Measurements from ENCODE around the gene ABHD17B.

The ABHD17B gene

DNA sequence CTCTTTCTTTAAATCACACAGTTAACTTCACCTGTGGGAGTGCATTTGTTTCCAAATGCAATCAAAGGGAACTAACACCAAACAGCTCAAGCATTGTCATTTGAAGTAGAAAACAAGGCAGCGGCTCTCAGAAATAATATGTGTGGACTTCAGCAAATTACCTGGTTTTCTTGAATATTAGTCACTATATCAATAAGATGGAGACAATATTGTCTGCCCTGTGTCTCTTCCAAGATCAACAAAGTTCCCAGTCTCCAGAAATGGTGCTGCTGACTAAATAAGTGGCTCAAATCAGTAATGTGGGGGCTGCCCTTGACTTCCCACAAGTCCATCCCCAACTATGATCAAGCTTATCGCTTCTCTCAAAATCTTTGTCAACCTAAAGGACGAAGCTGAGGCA lies 89.6 kb downstream of the ABHD17B start:
- no peak for DNase-seq (ENCODE audit: low read depth)
- H3K4me3 ChIP-seq (ENCODE audit: low read depth, low read length), result no peak overlapping the region
- in situ Hi-C loops (cut with HindIII; ENCODE audit: low sequenced_read_pairs), result no loop called here
- no peak for TF ChIP-seq CTCF (IDR thresholded peaks at IDR 0.05; ENCODE audit: low read depth, low read length, missing control alignments)

GRCh38 chr9:71820403-71820921 lies 90.5 kb downstream of the ABHD17B start:
- in situ Hi-C loops (cut with HindIII; ENCODE audit: low sequenced_read_pairs), result no loop called here
- TF ChIP-seq CTCF (IDR thresholded peaks at IDR 0.05; ENCODE audit: low read depth, low read length, missing control alignments), result no peak
- no peak overlapping the region for H3K4me3 ChIP-seq (ENCODE audit: low read depth, low read length)
- DNase-seq (ENCODE audit: low read depth), result no peak

- peak; percentile 69 for TF ChIP-seq CTCF (IDR thresholded peaks at IDR 0.05; ENCODE audit: low read depth, low read length, missing control alignments)
- in situ Hi-C loops (cut with HindIII; ENCODE audit: low sequenced_read_pairs), result no loop called here
- no peak overlapping the region for H3K4me3 ChIP-seq (ENCODE audit: low read depth, low read length)
- DNase-seq (ENCODE audit: low read depth), result peak; percentile 12
Observed at GRCh38 chr9:71819115-71819739, 91.8 kb downstream of the ABHD17B start.

DNA sequence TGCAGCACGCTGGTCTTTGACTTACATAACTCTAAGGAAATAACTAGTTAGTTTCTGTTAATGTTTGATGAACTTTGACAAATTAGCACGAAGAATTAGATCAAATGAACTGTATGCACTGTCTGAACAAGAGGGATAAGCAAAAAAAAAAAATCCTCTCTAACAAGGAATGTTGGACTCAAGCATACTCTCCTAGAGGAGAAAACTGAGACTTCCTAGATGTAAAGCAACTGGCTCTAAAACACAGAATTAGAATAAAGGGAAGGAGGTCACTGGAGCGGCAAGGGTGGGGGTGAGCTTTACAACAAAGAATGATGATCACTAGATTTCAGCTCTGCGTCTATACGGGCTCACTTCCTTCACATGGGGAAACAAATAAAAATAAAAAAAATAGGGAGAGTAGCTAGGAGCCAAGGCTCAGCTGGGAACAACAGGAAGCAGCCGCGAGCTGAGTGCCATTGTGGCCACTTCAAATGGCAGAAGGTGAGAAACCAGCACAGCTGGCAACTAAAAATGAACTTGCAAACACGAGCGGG lies 94.0 kb downstream of the ABHD17B start:
- no peak for TF ChIP-seq CTCF (IDR thresholded peaks at IDR 0.05; ENCODE audit: low read depth, low read length, missing control alignments)
- in situ Hi-C loops (cut with HindIII; ENCODE audit: low sequenced_read_pairs), result no loop called here
- no peak overlapping the region for H3K4me3 ChIP-seq (ENCODE audit: low read depth, low read length)
- DNase-seq (ENCODE audit: low read depth), result no peak
